Sigmoid colon (tissue), 4 donors: ENCODE data around the gene LRRC1.

Experiments used
- EP300 ChIP-seq, 4 donors: sonication (generic); formaldehyde crosslinking; IDR thresholded peaks; one replicate each; pipeline ENCODE4 v1.6.1; 2017; ENCODE audit warnings: antibody characterized with exemption in 4 of 4
- POLR2A ChIP-seq, 2 donors: fragments of 450-650 bp; IDR thresholded peaks; one replicate each; pipeline ENCODE4 v1.6.1; 2016; ENCODE audit warnings: antibody characterized with exemption in 2 of 2, mild to moderate bottlenecking in 2 of 2, moderate library complexity in 2 of 2
- POLR2AphosphoS5 ChIP-seq, 4 donors: sonication (generic); formaldehyde crosslinking; IDR thresholded peaks; one replicate each; pipeline ENCODE4 v1.6.1; 2017; ENCODE audit warnings: antibody characterized with exemption in 4 of 4
- TF ChIP-seq, protein P1 (sequence below), 4 experiments: fragments of 450-650 bp in 3 of 4; fragments of 200-600 bp in 1 of 4; IDR thresholded peaks; one replicate each; pipeline ENCODE4 v1.5.1; 2016 to 2019; ENCODE audit warnings: antibody characterized with exemption in 4 of 4, mild to moderate bottlenecking in 3 of 4, moderate library complexity in 2 of 4

DNA sequence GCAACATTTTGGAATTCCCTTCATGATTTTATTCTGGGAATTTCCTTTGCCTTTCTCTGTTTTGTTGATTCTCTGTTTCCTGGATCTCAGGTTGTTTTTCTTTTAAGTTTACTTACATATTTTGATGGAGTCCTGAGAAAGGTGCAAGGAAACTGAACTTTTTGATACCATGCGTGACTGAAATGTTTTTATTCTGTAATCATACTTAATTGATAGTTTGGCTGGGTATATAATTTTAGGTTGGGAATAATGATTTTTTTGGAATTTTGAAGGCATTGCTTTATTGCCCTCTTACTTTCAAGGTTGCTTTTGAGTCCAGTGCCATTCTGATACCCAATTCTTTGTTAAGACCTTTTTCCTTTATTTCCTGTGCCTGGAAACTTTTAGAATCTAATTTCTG is 45.2 kb downstream of the LRRC1 start:
- TF ChIP-seq, protein P1, sequence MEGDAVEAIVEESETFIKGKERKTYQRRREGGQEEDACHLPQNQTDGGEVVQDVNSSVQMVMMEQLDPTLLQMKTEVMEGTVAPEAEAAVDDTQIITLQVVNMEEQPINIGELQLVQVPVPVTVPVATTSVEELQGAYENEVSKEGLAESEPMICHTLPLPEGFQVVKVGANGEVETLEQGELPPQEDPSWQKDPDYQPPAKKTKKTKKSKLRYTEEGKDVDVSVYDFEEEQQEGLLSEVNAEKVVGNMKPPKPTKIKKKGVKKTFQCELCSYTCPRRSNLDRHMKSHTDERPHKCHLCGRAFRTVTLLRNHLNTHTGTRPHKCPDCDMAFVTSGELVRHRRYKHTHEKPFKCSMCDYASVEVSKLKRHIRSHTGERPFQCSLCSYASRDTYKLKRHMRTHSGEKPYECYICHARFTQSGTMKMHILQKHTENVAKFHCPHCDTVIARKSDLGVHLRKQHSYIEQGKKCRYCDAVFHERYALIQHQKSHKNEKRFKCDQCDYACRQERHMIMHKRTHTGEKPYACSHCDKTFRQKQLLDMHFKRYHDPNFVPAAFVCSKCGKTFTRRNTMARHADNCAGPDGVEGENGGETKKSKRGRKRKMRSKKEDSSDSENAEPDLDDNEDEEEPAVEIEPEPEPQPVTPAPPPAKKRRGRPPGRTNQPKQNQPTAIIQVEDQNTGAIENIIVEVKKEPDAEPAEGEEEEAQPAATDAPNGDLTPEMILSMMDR (IDR thresholded peaks at IDR 0.05): no peak
- no peak for TF ChIP-seq POLR2A (IDR thresholded peaks at IDR 0.05)
- TF ChIP-seq EP300 (IDR thresholded peaks at IDR 0.05): no peak
- TF ChIP-seq POLR2AphosphoS5 (IDR thresholded peaks at IDR 0.05): no peak
